GM21381 (cell line): ENCODE results near the gene RELL1.

Source experiments
- ATAC-seq: cut with Tn5 transposase; IDR thresholded peaks from one replicate; pipeline ENCODE4 v1.9.1; 2021; ENCODE audit warnings: mild to moderate bottlenecking, moderate library complexity; ENCODE audit not compliant: unreplicated experiment

RELL1 gene

DNA sequence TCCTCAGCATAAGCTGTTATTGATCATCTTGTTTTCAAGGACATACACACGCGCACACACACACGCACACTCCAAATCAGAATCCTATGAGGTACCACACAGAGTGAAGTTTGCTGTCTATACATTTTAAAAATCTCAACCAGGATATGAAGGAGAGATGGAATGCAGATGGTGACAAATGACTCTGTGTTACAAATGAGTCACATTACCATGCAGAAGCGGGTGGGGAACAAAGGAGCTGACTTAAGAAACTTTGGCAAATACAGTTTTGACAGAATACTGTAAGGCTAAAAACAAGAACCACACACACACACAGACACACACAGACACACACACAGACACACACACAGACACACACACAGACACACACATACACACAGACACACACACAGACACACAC, 81.7 kb downstream of the RELL1 start:
- no peak for ATAC-seq

DNA sequence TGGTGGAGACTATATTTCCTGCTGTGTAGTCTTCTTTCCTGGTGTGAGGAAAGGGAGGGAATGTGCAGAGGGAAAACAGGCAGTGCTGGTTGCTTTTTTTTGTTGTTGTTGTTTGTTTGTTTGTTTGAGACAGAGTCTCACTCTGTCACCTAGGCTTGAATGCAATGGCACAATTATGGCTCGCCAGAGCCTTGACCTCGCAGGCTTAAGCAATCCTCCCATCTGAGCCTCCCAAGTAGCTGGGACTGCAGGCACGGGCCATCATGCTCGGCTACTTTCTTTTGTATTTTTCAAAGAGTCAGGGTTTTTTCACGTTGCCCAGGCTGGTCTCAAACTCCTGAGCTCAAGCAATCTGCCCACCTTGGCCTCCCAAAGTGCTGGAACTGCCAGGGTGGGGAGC, 82.5 kb downstream of the RELL1 start:
- ATAC-seq = no peak

DNA sequence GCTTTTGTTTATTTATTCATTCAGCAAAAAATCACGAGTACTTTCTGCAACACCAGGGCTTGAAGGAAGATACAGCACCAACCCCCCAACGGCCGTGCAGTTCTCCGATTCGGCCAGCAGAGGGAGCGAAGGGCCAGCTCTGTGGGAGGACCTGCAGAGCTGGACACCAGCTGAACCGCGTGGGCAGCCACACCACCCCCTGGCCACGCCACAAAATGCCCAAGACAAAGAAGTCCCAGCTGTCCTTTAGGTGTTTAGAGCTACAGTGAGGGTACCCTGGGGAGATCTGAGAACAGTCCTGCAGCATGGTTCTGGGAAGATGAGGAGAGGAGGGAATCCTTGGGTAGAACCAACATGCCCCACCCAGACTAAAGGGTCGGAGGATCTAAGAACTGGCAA, 83.1 kb downstream of the RELL1 start:
- peak; percentile 77 for ATAC-seq

DNA sequence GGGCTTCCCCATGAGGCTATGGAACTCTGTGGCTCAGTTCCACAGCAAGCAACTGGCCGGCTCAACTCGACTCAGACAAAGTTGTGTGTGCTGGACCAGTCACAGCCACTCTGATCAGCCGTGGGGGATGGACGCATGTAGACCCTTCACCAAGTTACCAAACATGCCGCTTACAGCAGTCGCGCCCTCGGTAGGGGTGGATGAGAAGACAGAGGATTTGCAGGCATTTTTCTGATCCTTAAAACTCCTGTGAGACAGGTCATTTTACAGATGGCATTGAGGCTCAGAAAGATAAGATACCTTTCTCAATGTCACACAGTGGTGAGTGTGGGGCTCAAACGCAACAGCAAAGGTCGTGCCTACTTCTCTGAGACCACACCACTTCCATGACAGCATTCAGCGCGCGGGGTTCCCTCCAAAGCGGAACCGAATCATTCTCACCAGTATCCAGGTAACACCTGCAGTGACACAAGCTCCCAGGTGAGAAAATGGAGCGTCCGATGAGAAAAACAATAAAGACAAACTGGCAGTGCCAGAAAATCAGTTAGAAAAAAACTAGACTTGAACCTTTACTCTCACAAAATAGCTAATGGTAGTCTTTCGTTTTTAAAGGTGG, 83.6 kb downstream of the RELL1 start:
- ATAC-seq = no peak

DNA sequence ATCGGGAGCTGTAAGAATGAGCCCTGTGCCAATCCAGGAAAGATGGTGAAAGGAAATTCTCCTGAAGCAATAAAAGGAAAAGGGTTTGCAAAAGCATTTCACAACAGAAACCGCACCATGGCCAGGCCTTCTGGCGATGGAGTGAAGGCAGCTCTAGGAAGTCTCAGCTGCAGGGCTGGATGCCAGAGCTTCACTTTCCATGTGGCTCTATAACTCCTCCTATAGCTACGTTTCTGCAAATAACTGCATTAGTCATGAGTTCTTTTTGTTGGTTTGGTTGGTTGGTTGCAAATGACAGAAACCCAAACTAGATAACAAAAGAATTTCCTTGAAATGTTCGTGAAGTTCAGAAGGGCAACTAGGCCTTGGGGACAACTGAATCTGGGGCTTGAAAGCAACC, 84.6 kb downstream of the RELL1 start:
- ATAC-seq = no peak

DNA sequence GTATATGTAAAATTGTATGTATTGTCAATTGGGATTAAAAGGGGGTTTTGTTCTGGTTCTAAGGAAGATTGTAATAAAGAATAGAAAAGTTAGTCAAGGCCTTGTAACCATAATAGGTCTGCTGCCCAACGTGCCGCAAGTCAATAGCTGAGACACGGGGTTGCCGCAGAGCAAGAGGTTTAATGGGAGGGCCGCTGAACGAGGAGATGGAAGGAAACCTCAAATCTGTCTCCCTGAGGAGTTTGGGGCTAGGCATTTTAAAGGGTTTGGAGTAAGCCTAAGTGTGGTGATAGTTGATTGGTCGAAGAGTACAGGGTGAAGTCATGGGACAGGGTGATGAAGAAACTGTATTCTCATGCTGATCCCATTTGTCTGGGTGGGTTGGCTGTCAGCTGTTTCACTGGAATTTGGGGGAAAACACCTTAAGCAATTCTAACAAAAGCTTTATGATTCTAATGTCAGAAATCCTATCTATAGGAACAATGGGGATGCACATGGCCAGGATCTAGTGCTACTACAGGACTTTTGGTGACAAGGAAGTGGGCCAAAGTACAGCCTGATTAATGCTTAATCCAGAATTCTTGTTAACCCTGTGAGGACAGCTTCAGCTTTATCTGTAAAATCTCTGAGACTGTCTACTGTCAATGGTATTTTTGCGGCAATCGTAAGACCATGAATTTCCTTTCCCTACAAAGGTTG, 86.9 kb downstream of the RELL1 start:
- ATAC-seq = no peak

DNA sequence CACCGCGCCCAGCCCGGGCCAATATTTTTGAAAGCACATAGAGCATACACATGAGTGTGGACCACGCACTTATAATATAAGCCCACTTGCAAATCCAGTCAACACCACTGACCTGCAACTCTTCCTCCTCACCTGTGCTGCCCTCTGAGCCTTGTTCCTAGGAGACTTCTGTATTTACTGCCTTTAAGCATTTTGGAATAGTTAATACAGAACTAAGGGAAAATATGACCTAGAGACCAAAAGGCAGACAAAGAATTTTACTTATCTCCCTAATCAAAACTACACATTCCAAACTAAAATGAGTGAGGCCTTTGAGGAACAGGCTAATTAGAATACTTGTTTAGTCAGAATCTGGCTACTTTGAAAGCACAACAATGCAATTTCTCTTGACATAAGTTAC, 89.1 kb downstream of the RELL1 start:
- ATAC-seq = no peak

DNA sequence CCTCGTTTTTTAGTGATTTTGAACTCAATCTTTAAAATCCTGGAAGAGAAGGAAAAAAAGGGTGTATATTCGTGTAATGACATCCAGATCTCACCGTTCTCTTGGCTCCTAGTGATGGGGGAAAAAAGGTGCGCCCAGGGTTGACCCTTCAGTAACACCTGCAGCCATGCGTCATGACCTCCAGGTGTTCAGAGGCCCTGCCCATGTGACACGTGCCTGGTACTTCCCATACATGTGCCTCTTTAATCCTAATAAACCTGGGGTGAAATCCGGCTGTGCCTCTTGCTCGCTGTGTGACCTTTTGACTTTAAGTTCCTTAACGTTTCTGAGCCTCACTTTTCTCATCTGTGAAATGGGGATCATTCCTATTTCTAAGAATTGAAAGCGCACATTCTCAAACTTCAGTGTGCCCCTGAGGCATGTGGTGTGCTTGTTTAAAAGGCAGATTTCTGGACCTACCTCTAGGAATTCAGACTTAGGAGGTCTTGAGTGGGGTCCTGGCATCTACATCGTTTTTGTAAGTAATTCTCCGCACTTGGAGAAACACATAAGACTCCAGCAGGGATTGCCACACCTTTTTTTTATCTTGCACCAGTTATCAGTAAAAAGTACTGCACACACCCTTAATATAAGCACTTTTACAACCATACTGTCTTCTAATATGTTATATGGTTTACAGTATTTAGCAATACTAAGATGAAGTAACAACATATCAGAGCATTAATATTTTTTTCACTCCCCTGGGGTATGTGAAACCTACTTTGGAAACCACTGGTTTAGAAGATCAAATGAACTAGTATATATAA, 90.1 kb downstream of the RELL1 start:
- no peak for ATAC-seq

DNA sequence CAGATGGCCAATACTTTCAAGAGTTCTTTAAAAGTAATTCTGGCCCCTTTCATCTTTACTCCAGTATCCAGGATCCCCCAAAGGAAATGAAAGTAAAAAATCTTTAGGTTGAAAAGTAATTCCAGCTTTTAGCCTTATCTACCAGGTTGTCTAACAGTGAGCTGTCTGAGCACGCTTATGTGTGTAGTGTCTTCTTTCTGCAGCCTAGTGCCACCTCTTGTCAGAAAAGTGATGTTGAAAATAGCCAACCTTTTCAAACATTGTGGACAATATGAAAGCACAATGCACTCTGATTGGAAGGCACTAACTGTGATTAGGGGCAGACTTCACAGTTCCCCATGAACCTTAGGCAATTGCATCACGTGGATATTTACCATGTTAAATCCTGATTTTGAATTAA, 92.1 kb downstream of the RELL1 start:
- no peak for ATAC-seq

DNA sequence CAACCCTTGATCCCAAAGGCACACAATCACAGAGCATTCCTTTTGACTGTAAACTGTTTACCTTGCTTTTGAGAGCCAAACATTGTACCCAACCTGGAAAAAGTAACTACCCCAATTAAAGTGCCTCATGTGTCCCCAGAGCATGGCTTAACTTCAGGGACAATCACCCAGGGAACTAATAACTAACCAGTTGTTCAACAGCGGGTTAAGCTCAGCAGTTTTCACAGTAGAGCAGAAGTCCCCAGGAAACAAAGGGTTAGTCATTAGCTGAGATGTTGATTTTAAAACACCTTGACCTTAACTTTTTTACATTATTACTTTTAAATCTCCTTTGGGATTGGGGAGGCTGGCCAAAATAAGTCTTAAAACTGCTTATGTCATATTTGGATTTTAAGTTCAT, 94.8 kb downstream of the RELL1 start:
- no peak for ATAC-seq

DNA sequence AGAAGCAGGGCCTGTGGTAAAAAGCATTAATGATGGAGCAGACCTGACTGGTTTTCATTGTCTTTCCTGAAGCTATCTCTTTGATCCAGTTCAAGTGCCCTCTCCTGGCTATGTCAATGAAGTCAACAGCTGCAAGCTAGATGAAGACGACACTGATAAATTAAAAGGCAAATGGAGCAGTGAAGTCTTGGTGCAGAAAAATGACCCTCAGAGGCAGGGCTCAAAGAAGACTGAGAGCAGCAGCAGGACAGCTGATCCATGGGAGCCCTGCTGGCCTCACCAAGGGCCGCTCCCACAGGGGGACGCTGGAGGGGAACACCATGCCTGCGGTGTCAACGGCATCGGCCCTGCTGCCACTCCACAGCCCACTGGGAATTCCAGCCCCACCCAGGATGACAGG, 96.2 kb downstream of the RELL1 start:
- no peak for ATAC-seq

DNA sequence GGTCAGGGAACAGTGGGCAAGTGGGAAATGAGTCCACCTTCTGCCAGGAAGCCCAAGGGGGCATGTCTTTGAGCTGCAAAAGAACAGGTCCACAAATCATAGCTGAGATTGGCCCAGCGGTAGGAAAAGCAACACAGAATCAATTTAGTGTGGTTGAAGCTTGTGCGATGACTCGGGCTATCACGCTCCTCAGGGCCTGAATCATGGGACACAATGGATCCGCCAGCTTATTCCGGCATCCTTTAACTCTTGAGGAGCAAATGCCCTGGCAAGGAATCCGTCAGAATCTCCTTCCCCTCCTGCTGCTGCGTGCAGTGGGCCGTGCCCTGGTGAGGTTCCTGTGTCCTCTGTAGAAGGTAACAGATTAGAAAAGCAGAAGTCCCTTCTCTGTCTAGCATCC, 98.0 kb downstream of the RELL1 start:
- no peak for ATAC-seq

DNA sequence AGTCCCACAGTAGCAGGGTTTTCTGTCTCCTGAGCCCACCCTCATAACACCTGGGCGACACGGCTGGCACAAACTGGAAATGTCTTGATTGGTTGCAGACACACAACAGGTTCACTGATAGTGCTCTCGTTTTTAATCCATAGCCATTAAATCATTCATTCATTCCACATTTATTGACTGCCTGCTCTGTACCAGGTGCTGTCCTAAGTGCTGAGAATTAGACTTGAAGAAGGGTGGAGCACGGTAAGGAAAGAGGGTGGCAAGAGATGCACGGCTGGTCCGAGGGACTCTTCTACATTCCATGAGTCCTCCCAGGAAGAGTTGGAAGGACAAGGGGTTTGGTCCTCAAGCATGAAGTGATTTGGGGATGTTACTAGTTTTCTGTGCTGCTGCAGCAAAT, 100.0 kb downstream of the RELL1 start:
- ATAC-seq = no peak

DNA sequence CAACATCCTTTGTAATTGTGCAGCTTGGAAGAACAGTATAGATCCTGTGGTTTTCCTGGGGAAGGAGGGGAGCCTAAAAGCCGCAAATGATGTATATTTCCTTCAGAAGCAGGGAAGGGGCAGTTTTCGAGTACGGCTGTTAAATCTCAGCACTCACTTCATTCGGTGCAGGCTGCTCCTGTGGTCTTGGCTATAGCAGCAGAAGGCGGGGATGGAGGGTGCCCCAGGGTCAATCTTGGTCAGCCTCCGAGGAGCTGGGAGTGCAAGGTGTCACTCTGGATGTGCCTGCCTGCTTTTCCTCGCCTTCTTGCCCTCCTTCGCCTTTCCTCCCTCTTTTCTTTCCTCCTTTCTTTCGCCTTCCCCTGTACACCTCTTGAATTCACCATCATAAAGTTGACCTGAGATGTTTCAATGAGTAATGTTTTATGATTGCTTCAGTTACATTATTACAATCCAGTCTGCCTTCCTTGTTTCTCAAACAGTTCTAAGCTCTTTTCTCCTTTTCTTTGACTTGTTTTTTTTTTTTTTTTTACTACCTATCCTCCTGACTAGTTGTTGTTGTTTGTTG, 101.6 kb downstream of the RELL1 start:
- ATAC-seq = no peak

DNA sequence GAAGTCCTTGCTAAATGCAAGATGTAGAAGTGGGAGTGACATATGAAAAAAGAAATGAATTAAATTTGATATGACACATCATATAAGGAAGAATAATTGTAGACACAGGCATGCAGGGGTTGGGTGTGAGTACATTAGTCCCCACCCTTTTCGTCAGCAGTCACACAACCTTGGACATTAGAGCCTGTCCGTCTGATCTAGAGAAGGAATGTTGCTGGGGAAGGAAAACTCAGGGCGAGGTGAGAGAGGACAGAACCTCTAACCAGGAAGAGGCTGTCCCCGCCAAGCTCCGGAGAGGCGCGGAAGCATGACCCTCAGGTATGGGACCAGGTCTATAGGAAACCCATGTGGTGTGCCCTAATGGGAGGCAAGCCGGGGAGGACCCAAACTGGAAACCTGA, 102.1 kb downstream of the RELL1 start:
- no peak for ATAC-seq

DNA sequence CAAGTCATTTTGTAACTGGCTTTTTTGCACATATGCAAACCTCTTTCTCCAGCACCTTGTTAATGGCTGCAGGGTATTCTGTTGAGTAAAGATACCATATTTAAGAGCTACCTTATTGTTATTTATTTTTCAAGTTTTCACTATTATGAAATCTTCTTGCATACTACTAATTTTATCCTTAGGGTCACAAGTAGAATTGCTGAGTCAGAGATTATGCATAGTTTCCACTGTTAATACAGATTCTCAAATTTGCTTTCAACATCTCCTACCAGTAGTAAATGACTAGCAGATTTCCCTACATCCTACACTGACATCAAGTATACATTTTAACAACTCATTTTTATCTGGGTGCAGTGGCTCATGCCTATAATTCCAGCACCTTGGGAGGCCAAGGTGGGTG, 112.6 kb downstream of the RELL1 start:
- no peak for ATAC-seq

DNA sequence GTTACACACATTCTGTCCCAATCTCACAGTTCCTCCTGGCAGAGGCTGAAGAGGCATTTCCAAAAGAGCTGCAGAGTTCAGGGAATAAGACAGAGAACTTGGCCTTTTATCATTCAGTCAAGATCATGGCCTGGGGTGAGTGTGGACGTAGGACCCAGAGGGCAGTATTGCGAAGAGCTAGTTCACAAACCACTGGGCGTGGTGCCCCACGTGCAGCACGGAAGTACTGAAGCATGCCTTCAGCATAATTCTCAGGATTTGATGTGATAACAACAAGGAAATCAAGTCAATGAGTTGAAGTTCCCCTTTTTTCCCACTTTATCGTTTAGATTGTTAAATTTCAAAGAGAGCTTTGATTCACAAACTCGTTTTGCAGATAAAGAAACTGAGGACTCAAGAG, 117.7 kb downstream of the RELL1 start:
- ATAC-seq = no peak

DNA sequence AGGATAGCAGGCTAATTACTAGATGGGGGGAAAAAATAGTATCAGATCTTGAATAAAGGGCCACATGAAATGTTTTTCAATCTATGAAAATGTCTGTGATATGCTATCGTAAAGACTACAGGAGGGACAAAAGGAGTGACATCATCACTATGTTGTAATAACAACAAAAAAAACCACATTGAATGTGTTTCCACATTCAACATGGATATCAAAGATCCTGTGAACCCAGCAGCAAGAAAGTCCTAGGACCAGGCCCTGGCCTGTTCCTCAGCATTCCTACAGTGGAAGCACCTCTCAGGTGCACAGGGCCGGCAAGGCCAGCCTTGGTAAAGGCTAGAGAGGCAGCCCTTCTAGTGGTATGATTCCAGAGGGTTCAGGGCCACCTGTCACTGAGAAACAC, 118.3 kb downstream of the RELL1 start:
- ATAC-seq = no peak

DNA sequence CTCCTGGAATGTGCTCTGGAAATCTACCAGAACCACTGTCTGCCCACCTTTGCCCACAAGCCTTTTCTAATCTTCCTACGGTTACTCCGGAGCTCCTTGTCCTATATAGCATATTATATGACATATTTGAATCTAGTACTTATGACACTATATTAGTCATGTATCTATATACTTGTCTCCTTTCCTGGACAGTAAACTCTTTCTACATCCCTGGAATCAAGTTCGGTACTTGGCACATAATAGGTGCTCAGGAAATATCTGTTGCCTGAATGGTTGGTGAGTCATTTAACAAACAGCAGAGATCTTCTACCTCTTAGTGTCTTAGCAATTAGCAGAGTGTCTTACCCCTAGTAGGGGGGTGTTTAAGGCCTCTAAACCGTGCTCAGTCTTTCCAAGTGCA, 123.6 kb downstream of the RELL1 start:
- no peak for ATAC-seq

DNA sequence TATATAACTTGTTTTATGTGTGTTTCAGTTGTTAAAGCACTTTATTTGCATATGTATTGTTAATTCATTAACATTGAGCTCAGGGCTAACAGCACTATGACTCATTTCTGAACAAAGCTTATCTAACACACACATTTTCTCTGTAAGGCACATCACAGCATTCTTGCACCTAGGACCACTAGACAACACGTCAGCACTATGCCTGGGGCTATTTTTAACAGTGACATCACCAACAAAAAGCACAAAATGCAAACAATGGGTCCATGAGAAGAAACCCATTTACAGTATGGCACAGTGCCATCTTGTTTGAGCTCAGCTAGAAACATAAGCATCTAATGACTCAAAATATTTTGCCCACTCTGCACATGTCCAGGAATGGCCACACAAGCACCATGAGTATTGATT, 124.4 kb downstream of the RELL1 start:
- ATAC-seq = peak; percentile 96

DNA sequence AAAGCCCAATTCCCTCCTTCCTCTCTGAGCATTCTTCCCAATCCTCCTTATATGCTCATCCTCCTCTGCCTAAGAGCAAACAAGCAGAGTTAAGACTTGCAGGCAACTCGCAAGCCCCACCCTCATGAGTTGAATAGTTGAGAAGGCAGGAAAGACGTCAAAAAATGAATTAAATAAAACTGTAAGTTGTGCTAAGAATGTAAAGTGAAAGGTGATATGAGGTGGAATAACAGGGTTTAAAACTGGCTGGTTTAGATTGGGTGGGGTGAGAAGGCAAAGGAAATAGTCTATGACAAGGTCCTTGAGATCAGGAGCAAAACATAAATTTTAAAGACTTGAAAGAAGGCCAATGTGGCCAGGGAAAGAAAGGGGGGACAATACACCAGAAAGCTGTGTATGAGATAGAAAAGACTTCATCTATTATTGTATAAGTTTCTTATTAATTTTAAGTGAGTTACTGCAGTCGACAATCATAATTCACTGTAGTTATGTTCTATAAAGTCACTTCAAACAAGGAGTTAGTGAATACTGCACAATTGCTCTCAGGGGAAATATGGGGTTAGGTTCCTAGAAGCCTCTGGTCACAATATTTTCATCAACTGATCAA, 124.9 kb downstream of the RELL1 start:
- peak; percentile 9 for ATAC-seq
